A549 (cell line): Measurements from ENCODE around the gene TMEM158. TPM values are rescaled to one million over a fixed set of nuclear protein-coding genes. Genes with fewer than 3 reads are reported as not detected.

Source experiments
- ATAC-seq, 2 experiments: fragments of 200-7000 bp in 1 of 2; fragments of >200 bp in 1 of 2; cut with Nextera tagmentation in 1 of 2; cut with Tn5 transposase in 1 of 2; 3 replicates each; pipeline versions ENCODE4 v1.8.0 to v1.9.1; 2018 to 2020; ENCODE audit warnings: mild to moderate bottlenecking in 1 of 2, moderate library complexity in 1 of 2
- CTCF ChIA-PET: fragments of 300-600 bp; sonication (Branson Sonifier 250); formaldehyde crosslinking; extraction: SDS; loops from one replicate; lab custom pipeline; 2021; ENCODE audit warnings: antibody characterized with exemption, inconsistent platforms; lab: Yijun Ruan, JAX
- POLR2A ChIA-PET: fragments of 350-600 bp; formaldehyde crosslinking; extraction: SDS; loops from one replicate; lab custom pipeline; 2021; ENCODE audit warnings: antibody characterized with exemption, inconsistent platforms; lab: Yijun Ruan, JAX
- DNase-seq, 2 experiments: peaks; one replicate each; pipeline versions ENCODE4 v3.0.0 to v3.0.0-alpha.2; 2011 to 2016; ENCODE audit warnings: low read depth in 1 of 2, low spot score in 1 of 2
- FAIRE-seq: peaks from 2 replicates; lab custom pipeline; 2011; peaks lifted over from hg19 to GRCh38; lab: Jason Lieb, UNC
- H3K27ac ChIP-seq, 2 experiments: fragments of >200 bp; sonication (Bioruptor Twin); formaldehyde crosslinking; 3 replicates each; pipeline ENCODE4 v1.5.1; 2016 to 2017
- H3K4me1 ChIP-seq: fragments of >200 bp; sonication (Bioruptor Twin); formaldehyde crosslinking; 3 replicates; pipeline ENCODE4 v1.6.1; 2016
- H3K4me2 ChIP-seq: fragments of >200 bp; sonication (Bioruptor Twin); formaldehyde crosslinking; 3 replicates; pipeline ENCODE4 v1.6.1; 2016
- H3K4me3 ChIP-seq: fragments of >200 bp; sonication (Bioruptor Twin); formaldehyde crosslinking; 3 replicates; pipeline ENCODE4 v1.5.1; 2016
- H3K9me3 ChIP-seq: fragments of >200 bp; sonication (Bioruptor Twin); formaldehyde crosslinking; 3 replicates; pipeline ENCODE4 v1.6.1; 2016
- BHLHE40 ChIP-seq: IDR thresholded peaks from 2 replicates; pipeline ENCODE4 v1.6.1; 2012; ENCODE audit warnings: low read depth, low read length, inconsistent platforms
- CBX2 ChIP-seq: fragments of 200-600 bp; sonication (generic); IDR thresholded peaks from 2 replicates; pipeline ENCODE4 v1.6.1; 2016; ENCODE audit warnings: low read depth, mild to moderate bottlenecking, borderline replicate concordance
- CBX8 ChIP-seq: fragments of 200-600 bp; sonication (generic); IDR thresholded peaks from 2 replicates; pipeline ENCODE4 v1.6.1; 2016
- CHD4 ChIP-seq: fragments of 200-600 bp; sonication (generic); IDR thresholded peaks from 2 replicates; pipeline ENCODE4 v1.6.1; 2016; ENCODE audit warnings: antibody characterized with exemption, mild to moderate bottlenecking, borderline replicate concordance
- EHF ChIP-seq: fragments of 250-450 bp; sonication (Bioruptor Pico); IDR thresholded peaks from 2 replicates; pipeline ENCODE4 v1.5.0; 2020; ENCODE audit warnings: mild to moderate bottlenecking
- EP300 ChIP-seq, 2 experiments: fragments of >200 bp; sonication (Bioruptor Twin); formaldehyde crosslinking; IDR thresholded peaks; 2 replicates in 1 of 2; 3 replicates in 1 of 2; pipeline ENCODE4 v1.6.1; 2016 to 2017
- FOSL2 ChIP-seq, 2 experiments: fragments of 450-650 bp in 1 of 2; fragments of >200 bp in 1 of 2; sonication (Bioruptor Twin) in 1 of 2; formaldehyde crosslinking; IDR thresholded peaks; 2 replicates each; pipeline versions ENCODE4 v1.5.0 to v1.6.1; 2016 to 2020; ENCODE audit warnings: mild to moderate bottlenecking in 1 of 2, moderate library complexity in 1 of 2
- HOXB13 ChIP-seq: fragments of 250-450 bp; sonication (Bioruptor Pico); IDR thresholded peaks from 2 replicates; pipeline ENCODE4 v1.5.0; 2020; ENCODE audit warnings: low read depth, mild to moderate bottlenecking, moderate library complexity
- HOXB5 ChIP-seq: fragments of 250-450 bp; sonication (Bioruptor Pico); IDR thresholded peaks from 2 replicates; pipeline ENCODE4 v1.5.0; 2020; ENCODE audit warnings: mild to moderate bottlenecking, moderate library complexity
- JUNB ChIP-seq: fragments of >200 bp; sonication (Bioruptor Twin); formaldehyde crosslinking; IDR thresholded peaks from 2 replicates; pipeline ENCODE4 v1.6.1; 2016
- KDM1A ChIP-seq: fragments of 200-600 bp; sonication (generic); IDR thresholded peaks from 2 replicates; pipeline ENCODE4 v1.6.1; 2016; ENCODE audit warnings: low read depth, mild to moderate bottlenecking
- KDM5A ChIP-seq: fragments of 200-600 bp; sonication (generic); IDR thresholded peaks from 2 replicates; pipeline ENCODE4 v1.6.1; 2016; ENCODE audit warnings: antibody characterized with exemption, mild to moderate bottlenecking
- MAFK ChIP-seq: fragments of 450-650 bp; IDR thresholded peaks from 2 replicates; pipeline ENCODE4 v1.6.1; 2014; ENCODE audit not compliant: partially characterized antibody
- MAZ ChIP-seq: fragments of 150-350 bp; IDR thresholded peaks from 2 replicates; pipeline ENCODE4 v1.6.1; 2014; ENCODE audit warnings: antibody characterized with exemption, low read depth, low read length, borderline replicate concordance
- MYC ChIP-seq: IDR thresholded peaks from 2 replicates; pipeline ENCODE4 v1.6.1; 2012; ENCODE audit warnings: mild to moderate bottlenecking, inconsistent platforms, low read length, improper control_type of control experiment, borderline replicate concordance
- NFE2L2 ChIP-seq: fragments of 150-350 bp; conservative IDR thresholded peaks from 2 replicates; pipeline ENCODE4 v1.6.1; 2014; ENCODE audit warnings: low read length
- NPAS2 ChIP-seq: fragments of 250-450 bp; sonication (Bioruptor Pico); IDR thresholded peaks from 2 replicates; pipeline ENCODE4 v1.8.0; 2022; ENCODE audit warnings: mild to moderate bottlenecking, moderate library complexity, borderline replicate concordance
- NR3C1 ChIP-seq: fragments of >200 bp; sonication (Bioruptor Twin); formaldehyde crosslinking; IDR thresholded peaks from 3 replicates; pipeline ENCODE4 v1.6.1; 2017
- POLR2A ChIP-seq: IDR thresholded peaks from 2 replicates; pipeline ENCODE4 v1.6.1; 2012; ENCODE audit warnings: mild to moderate bottlenecking, low read length
- POLR2AphosphoS2 ChIP-seq: conservative IDR thresholded peaks from 2 replicates; pipeline ENCODE4 v1.6.1; 2012; ENCODE audit warnings: low read length, improper control_type of control experiment, inconsistent platforms
- RAD21 ChIP-seq, 2 experiments: fragments of >200 bp in 1 of 2; sonication (Bioruptor Twin) in 1 of 2; formaldehyde crosslinking in 1 of 2; IDR thresholded peaks in 1 of 2; conservative IDR thresholded peaks in 1 of 2; 2 replicates in 1 of 2; 3 replicates in 1 of 2; pipeline ENCODE4 v1.6.1; 2012 to 2018; ENCODE audit warnings: inconsistent platforms in 1 of 2
- RARB ChIP-seq: fragments of 250-450 bp; sonication (Bioruptor Pico); IDR thresholded peaks from 2 replicates; pipeline ENCODE4 v1.8.0; 2021; ENCODE audit warnings: mild to moderate bottlenecking, moderate library complexity
- RCOR1 ChIP-seq: fragments of 150-350 bp; IDR thresholded peaks from 2 replicates; pipeline ENCODE4 v1.6.1; 2014; ENCODE audit warnings: antibody characterized with exemption, low read length, low read depth
- RFX5 ChIP-seq: fragments of 450-650 bp; IDR thresholded peaks from 2 replicates; pipeline ENCODE4 v1.7.1; 2014; ENCODE audit warnings: antibody characterized with exemption, mild to moderate bottlenecking, moderate library complexity
- SMC3 ChIP-seq: fragments of >200 bp; sonication (Bioruptor Twin); formaldehyde crosslinking; IDR thresholded peaks from 3 replicates; pipeline ENCODE4 v1.6.1; 2018; ENCODE audit warnings: inconsistent platforms
- SREBF2 ChIP-seq: fragments of 450-650 bp; IDR thresholded peaks from 2 replicates; pipeline ENCODE4 v1.6.1; 2014; ENCODE audit warnings: mild to moderate bottlenecking, moderate library complexity
- TP53 ChIP-seq: fragments of 250-450 bp; sonication (Bioruptor Pico); IDR thresholded peaks from 2 replicates; pipeline ENCODE4 v1.5.0; 2021; ENCODE audit warnings: mild to moderate bottlenecking, moderate library complexity
- ZC3H11A ChIP-seq: fragments of 450-650 bp; IDR thresholded peaks from 2 replicates; pipeline ENCODE4 v1.6.1; 2014; ENCODE audit warnings: antibody characterized with exemption, mild to moderate bottlenecking
- ZFP36 ChIP-seq: fragments of 450-650 bp; IDR thresholded peaks from 2 replicates; pipeline ENCODE4 v1.6.1; 2014; ENCODE audit warnings: borderline replicate concordance; ENCODE audit not compliant: partially characterized antibody
- ZNF302 ChIP-seq: fragments of 250-450 bp; sonication (Bioruptor Pico); IDR thresholded peaks from 2 replicates; pipeline ENCODE4 v1.9.0; 2021; ENCODE audit warnings: inconsistent platforms, mild to moderate bottlenecking, moderate library complexity
- WGBS: methylation state at CpG from one replicate; pipeline ENCODE4 v1.1.6; 2017; ENCODE audit errors: missing lambda C conversion rate; 5-methylcytosine and 5-hydroxymethylcytosine counted together
- polyA plus RNA-seq, 4 experiments: library from polyadenylated mRNA; depleted of rRNA in 3 of 4; stranded (reverse); fragments of >200 nt; fragmentation: RNase III in 1 of 4; extraction: RNeasy Plus Mini Kit Qiagen cat#74134 plus additional on column Dnase treatment in 1 of 4; gene quantifications; 2 replicates in 3 of 4; 3 replicates in 1 of 4; pipeline ENCODE4 v1.2.3, GENCODE V29; 2011 to 2017
- TF ChIP-seq, protein P1 (sequence below): fragments of 150-350 bp; IDR thresholded peaks from 2 replicates; pipeline ENCODE4 v1.6.1; 2014; ENCODE audit warnings: low read depth, mild to moderate bottlenecking, low read length
- TF ChIP-seq, protein P2 (sequence below): IDR thresholded peaks from 2 replicates; pipeline ENCODE4 v1.6.1; 2012
- TF ChIP-seq, protein P3 (sequence below): fragments of 250-450 bp; sonication (Bioruptor Pico); IDR thresholded peaks from 2 replicates; pipeline ENCODE4 v1.5.0; 2020; ENCODE audit warnings: low read depth, mild to moderate bottlenecking, moderate library complexity

TMEM158 gene
- polyA plus RNA-seq, 2 of the 4 experiments (the other 2 are of a cell fraction): 1.8 to 3.4 TPM

DNA sequence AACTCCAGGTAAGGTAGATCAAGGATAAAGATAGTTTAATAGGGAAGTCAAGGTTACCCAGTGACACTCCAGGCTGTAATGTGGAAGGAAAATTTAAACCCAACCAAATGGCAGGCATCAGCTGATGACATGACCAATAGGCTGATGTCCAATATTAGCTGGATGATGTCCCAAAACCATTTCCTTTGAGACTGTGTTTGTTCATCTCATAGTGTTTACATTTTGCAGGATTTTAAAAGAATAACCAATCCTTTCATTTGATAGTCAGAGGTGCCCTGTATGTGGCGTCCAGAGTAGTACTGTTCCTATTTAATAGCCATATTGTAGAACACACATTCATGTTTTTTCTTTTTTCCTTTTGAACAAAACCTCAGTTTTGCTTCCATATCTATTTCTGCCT, 23.3 kb upstream of the TMEM158 start:
- FAIRE-seq: no peak
- no peak for DNase-seq
- ATAC-seq: no peak
- ChIA-PET POLR2A (no interaction called here), CTCF (no interaction called here)
- no peak overlapping the region for H3K4me2 ChIP-seq
- H3K4me1 ChIP-seq: no peaks in the 10 kb centered on the region
- H3K4me3 ChIP-seq: no peak overlapping the region
- no peak overlapping the region for H3K27ac ChIP-seq
- H3K9me3 ChIP-seq: no peaks in the 10 kb centered on the region
- TF ChIP-seq MAZ: no peak
- TF ChIP-seq MAFK: no peak
- no peak for TF ChIP-seq BHLHE40
- TF ChIP-seq CBX2: no peak
- TF ChIP-seq, protein P1, sequence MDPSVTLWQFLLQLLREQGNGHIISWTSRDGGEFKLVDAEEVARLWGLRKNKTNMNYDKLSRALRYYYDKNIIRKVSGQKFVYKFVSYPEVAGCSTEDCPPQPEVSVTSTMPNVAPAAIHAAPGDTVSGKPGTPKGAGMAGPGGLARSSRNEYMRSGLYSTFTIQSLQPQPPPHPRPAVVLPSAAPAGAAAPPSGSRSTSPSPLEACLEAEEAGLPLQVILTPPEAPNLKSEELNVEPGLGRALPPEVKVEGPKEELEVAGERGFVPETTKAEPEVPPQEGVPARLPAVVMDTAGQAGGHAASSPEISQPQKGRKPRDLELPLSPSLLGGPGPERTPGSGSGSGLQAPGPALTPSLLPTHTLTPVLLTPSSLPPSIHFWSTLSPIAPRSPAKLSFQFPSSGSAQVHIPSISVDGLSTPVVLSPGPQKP: no peak
- 37% methylated on average over 1 of the region's 1 CpG for WGBS

DNA sequence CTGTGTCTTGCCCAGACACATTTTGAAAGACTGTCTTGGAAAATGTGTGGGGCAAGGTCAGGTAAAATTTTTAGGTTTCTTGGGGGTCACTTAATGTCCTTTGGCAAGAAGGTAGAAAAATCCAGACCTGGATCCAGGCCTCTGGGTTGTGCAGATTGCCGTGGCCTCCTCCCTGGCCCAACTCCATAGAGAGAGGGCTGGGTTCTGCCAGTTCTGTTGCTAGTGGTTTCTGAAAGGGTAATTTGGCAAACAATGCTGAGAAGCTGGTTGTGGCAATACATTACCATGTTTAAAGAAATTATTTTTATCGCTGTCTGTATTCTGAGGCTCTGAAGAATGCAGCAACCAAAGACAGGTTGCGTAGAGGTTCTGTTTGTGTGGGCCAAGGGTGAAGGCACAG, 20.2 kb upstream of the TMEM158 start:
- TF ChIP-seq RFX5: no peak
- no peak for TF ChIP-seq NR3C1
- TF ChIP-seq RAD21 (conservative IDR thresholded peaks at IDR 0.05 in 1 of 2, IDR thresholded peaks at IDR 0.05 in 1 of 2): no peak
- no peak for TF ChIP-seq MAZ
- no peak for TF ChIP-seq HOXB5 (CRISPR knock-in tag)
- TF ChIP-seq, protein P2, sequence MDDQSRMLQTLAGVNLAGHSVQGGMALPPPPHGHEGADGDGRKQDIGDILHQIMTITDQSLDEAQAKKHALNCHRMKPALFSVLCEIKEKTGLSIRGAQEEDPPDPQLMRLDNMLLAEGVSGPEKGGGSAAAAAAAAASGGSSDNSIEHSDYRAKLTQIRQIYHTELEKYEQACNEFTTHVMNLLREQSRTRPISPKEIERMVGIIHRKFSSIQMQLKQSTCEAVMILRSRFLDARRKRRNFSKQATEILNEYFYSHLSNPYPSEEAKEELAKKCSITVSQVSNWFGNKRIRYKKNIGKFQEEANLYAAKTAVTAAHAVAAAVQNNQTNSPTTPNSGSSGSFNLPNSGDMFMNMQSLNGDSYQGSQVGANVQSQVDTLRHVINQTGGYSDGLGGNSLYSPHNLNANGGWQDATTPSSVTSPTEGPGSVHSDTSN: no peak
- TF ChIP-seq KDM1A: no peak
- no peak for TF ChIP-seq MAFK
- TF ChIP-seq BHLHE40: no peak
- TF ChIP-seq ZNF302 (CRISPR knock-in tag): no peak
- TF ChIP-seq NPAS2 (CRISPR knock-in tag): no peak
- TF ChIP-seq, protein P3, sequence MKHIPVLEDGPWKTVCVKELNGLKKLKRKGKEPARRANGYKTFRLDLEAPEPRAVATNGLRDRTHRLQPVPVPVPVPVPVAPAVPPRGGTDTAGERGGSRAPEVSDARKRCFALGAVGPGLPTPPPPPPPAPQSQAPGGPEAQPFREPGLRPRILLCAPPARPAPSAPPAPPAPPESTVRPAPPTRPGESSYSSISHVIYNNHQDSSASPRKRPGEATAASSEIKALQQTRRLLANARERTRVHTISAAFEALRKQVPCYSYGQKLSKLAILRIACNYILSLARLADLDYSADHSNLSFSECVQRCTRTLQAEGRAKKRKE: no peak
- TF ChIP-seq SMC3: no peak
- no peak for TF ChIP-seq EP300 (IDR thresholded peaks at IDR 0.05)
- no peak for TF ChIP-seq HOXB13 (CRISPR knock-in tag)
- TF ChIP-seq RARB (CRISPR knock-in tag): no peak
- TF ChIP-seq CHD4: no peak
- POLR2A ChIA-PET: no interaction called here
- Histone ChIP-seq H3K27ac (no peak overlapping the region), H3K4me1 (no peaks in the 10 kb centered on the region), H3K4me2 (no peak overlapping the region), H3K4me3 (no peak overlapping the region), H3K9me3 (no peaks in the 10 kb centered on the region)
- DNase-seq (no peak), FAIRE-seq (no peak), ATAC-seq (no peak)
- 93% methylated on average over 3 of the region's 3 CpGs for WGBS
- CTCF ChIA-PET: no interaction called here

DNA sequence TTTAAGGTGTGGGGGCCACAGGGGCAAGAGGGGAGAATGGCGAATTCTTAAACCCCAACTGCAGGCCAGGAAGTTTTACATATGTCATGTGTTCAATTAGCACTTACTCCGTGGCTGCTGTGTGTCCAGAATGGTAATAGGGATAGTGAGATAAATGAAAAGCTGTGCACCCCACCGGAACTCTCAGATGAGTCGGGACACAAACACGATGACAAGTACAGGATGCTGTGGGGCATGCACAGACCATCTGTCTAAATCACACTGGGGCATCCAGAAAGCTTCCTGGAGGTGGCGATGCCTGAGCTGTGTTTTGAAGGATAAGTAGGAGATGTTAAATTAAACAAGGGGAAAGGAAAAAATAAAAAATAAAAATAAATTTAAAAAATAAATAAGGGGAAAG, 18.3 kb upstream of the TMEM158 start:
- no peak overlapping the region for H3K4me2 ChIP-seq
- WGBS: 59% methylated on average over 6 of the region's 6 CpGs
- DNase-seq: no peak
- CTCF ChIA-PET: no interaction called here
- FAIRE-seq: no peak
- POLR2A ChIA-PET: no interaction called here
- H3K4me1 ChIP-seq: no peaks in the 10 kb centered on the region
- no peaks in the 10 kb centered on the region for H3K9me3 ChIP-seq
- no peak overlapping the region for H3K4me3 ChIP-seq
- H3K27ac ChIP-seq: no peak overlapping the region
- ATAC-seq: no peak
- TF ChIP-seq MAZ: no peak
- TF ChIP-seq MYC: no peak
- no peak for TF ChIP-seq CBX8
- no peak for TF ChIP-seq NPAS2 (CRISPR knock-in tag)
- no peak for TF ChIP-seq SREBF2
- no peak for TF ChIP-seq EHF
- no peak for TF ChIP-seq ZC3H11A
- TF ChIP-seq KDM1A: no peak
- TF ChIP-seq KDM5A: no peak
- no peak for TF ChIP-seq POLR2AphosphoS2
- no peak for TF ChIP-seq NFE2L2
- TF ChIP-seq TP53 (CRISPR knock-in tag): no peak
- TF ChIP-seq, protein P2: no peak
- TF ChIP-seq JUNB: no peak
- no peak for TF ChIP-seq RCOR1
- no peak for TF ChIP-seq RARB (CRISPR knock-in tag)
- no peak for TF ChIP-seq FOSL2 (IDR thresholded peaks at IDR 0.05)
- TF ChIP-seq FOSL2 (CRISPR knock-in tag; IDR thresholded peaks at IDR 0.05): no peak
- TF ChIP-seq POLR2A: no peak
- TF ChIP-seq ZFP36: no peak
